ENCODE measurements around the gene DZIP1.

Gene DZIP1

GRCh38 chr13:95544293-95544692 lies 100.2 kb downstream of the DZIP1 start:
- no peak for TF ChIP-seq CTCF (IDR thresholded peaks at IDR 0.05; ENCODE audit: control extremely low read depth, extremely low read depth, low read depth, missing control alignments)
- ChIA-PET CTCF (interaction anchor here (1.2 kb wide), 1 partner anchor 36 kb away, joined by 3 read pairs; no protein-coding TSS in a partner anchor), POLR2A (no interaction called here)
- no peak for DNase-seq (ENCODE audit: extremely low spot score)

GRCh38 chr13:95541911-95542474 lies 102.5 kb downstream of the DZIP1 start:
- no peak for DNase-seq (ENCODE audit: extremely low spot score)
- TF ChIP-seq CTCF (IDR thresholded peaks at IDR 0.05; ENCODE audit: control extremely low read depth, extremely low read depth, low read depth, missing control alignments) = no peak
- CTCF ChIA-PET = interaction anchor here (1.2 kb wide), 1 partner anchor 15 kb away, joined by 3 read pairs; no protein-coding TSS in a partner anchor
- POLR2A ChIA-PET = no interaction called here

- no peak for TF ChIP-seq CTCF (IDR thresholded peaks at IDR 0.05; ENCODE audit: control extremely low read depth, extremely low read depth, low read depth, missing control alignments)
- ChIA-PET CTCF (interaction anchor here (1.2 to 1.7 kb wide), 2 partner anchors 15 to 293 kb away, joined by 3 to 8 read pairs; no protein-coding TSS in a partner anchor), POLR2A (no interaction called here)
- DNase-seq (ENCODE audit: extremely low spot score) = no peak
Measured at GRCh38 chr13:95541308-95541707, 103.2 kb downstream of the DZIP1 start.

GRCh38 chr13:95540888-95541287 lies 103.6 kb downstream of the DZIP1 start:
- no peak for DNase-seq (ENCODE audit: extremely low spot score)
- TF ChIP-seq CTCF (IDR thresholded peaks at IDR 0.05; ENCODE audit: control extremely low read depth, extremely low read depth, low read depth, missing control alignments) = no peak
- ChIA-PET CTCF (interaction anchor here (1.2 to 1.7 kb wide), 3 partner anchors 16 to 293 kb away, joined by 3 to 8 read pairs (median 3); no protein-coding TSS in a partner anchor), POLR2A (no interaction called here)

GRCh38 chr13:95536632-95537241 lies 107.8 kb downstream of the DZIP1 start:
- no peak for DNase-seq (ENCODE audit: extremely low spot score)
- ChIA-PET CTCF (interaction anchor here (0.8 to 3.5 kb wide), 18 partner anchors 10 to 885 kb away, joined by 3 to 62 read pairs (median 4); no protein-coding TSS in a partner anchor), POLR2A (no interaction called here)
- TF ChIP-seq CTCF (IDR thresholded peaks at IDR 0.05; ENCODE audit: control extremely low read depth, extremely low read depth, low read depth, missing control alignments) = peak; percentile 32

- POLR2A ChIA-PET = no interaction called here
- no peak for TF ChIP-seq CTCF (IDR thresholded peaks at IDR 0.05; ENCODE audit: control extremely low read depth, extremely low read depth, low read depth, missing control alignments)
- no peak for DNase-seq (ENCODE audit: extremely low spot score)
- CTCF ChIA-PET = interaction anchor here (3.5 kb wide), 1 partner anchor 298 kb away, joined by 62 read pairs; no protein-coding TSS in a partner anchor
Measured at GRCh38 chr13:95535243-95535642, 109.3 kb downstream of the DZIP1 start.
